Naive B cell (primary cell): ENCODE data around the gene ENOX2. TPM values are rescaled to one million over a fixed set of nuclear protein-coding genes. Genes with fewer than 3 reads are reported as not detected.

ENCODE experiments used
- ATAC-seq, 2 donors: fragments of 150-1000 bp; cut with Tn5 transposase; 2 replicates each; pipeline ENCODE4 v1.10.0; 2021; ENCODE audit warnings: low read depth in 2 of 2, mild to moderate bottlenecking in 2 of 2, moderate library complexity in 2 of 2
- DNase-seq: peaks from one replicate; pipeline ENCODE4 v3.0.0; 2022
- H3K27ac Mint-ChIP-seq, 6 donors: one replicate each; pipeline ENCODE4 v1.8.0; 2020 to 2022; ENCODE audit warnings: mild to moderate bottlenecking in 6 of 6, mixed read lengths in 6 of 6, moderate library complexity in 5 of 6, inconsistent platforms in 2 of 6
- H3K27me3 Mint-ChIP-seq, 3 donors: one replicate each; pipeline ENCODE4 v1.8.0; 2021 to 2022; ENCODE audit warnings: mixed read lengths in 3 of 3, mild to moderate bottlenecking in 1 of 3
- H3K36me3 Mint-ChIP-seq, 2 donors: one replicate each; pipeline ENCODE4 v1.8.0; 2020 to 2022; ENCODE audit warnings: mixed read lengths in 2 of 2, inconsistent platforms in 1 of 2, mild to moderate bottlenecking in 1 of 2
- H3K4me1 Mint-ChIP-seq, 3 donors: one replicate each; pipeline ENCODE4 v1.8.0; 2020 to 2022; ENCODE audit warnings: mixed read lengths in 3 of 3, inconsistent platforms in 1 of 3, mild to moderate bottlenecking in 1 of 3, moderate library complexity in 1 of 3
- H3K4me3 Mint-ChIP-seq, 8 donors: one replicate each; pipeline ENCODE4 v1.8.0; 2020 to 2022; ENCODE audit warnings: mild to moderate bottlenecking in 8 of 8, mixed read lengths in 8 of 8, moderate library complexity in 8 of 8, inconsistent platforms in 2 of 8
- H3K9me3 Mint-ChIP-seq, 7 donors: one replicate each; pipeline ENCODE4 v1.8.0; 2020 to 2022; ENCODE audit warnings: mixed read lengths in 7 of 7, mild to moderate bottlenecking in 5 of 7, inconsistent platforms in 2 of 7, moderate library complexity in 1 of 7
- polyA plus RNA-seq, 6 donors: library from polyadenylated mRNA; unstranded; fragments of 300-500 nt; fragmentation: Illumina TruSeq; gene quantifications; one replicate each; pipeline ENCODE4 v1.2.3, GENCODE V29; 2021; ENCODE audit warnings: low read depth in 6 of 6

The ENOX2 gene
- polyA plus RNA-seq, 6 donors from 2014 or later, result 17.2 to 32.6 (median 25.2) TPM

DNA sequence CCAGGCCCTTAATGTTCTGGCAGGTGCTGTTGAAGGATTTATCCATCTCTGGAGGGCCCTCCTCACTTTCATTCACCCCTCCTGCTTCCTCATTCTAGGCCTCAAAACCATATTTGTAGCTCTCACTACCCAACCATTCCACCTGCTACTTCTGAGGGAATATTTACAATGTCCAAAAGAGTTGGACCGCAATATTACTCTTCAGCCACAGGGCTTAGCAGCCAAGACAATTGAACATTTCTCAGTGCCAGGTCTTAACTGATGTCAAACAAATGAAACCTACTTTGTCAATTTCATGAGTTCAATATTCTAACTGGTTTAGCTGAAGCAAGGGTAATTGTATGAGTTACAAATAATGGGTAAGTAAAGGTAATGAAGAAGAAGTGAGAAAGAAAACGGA lies 113.2 kb downstream of the ENOX2 start:
- no peak for ATAC-seq
- no peaks in the 10 kb centered on the region for H3K27me3 Mint-ChIP-seq
- peak overlapping the region in 1 of 6 donors; percentile 28 for H3K27ac Mint-ChIP-seq
- H3K9me3 Mint-ChIP-seq, result peaks cover 0 to 5% (median 0%) of the 10 kb centered on the region in 7 donors
- H3K4me1 Mint-ChIP-seq, result no peaks in the 10 kb centered on the region
- H3K36me3 Mint-ChIP-seq, result peaks cover 0 to 3% of the 10 kb centered on the region in 2 donors
- DNase-seq, result no peak
- H3K4me3 Mint-ChIP-seq, result no peak overlapping the region

DNA sequence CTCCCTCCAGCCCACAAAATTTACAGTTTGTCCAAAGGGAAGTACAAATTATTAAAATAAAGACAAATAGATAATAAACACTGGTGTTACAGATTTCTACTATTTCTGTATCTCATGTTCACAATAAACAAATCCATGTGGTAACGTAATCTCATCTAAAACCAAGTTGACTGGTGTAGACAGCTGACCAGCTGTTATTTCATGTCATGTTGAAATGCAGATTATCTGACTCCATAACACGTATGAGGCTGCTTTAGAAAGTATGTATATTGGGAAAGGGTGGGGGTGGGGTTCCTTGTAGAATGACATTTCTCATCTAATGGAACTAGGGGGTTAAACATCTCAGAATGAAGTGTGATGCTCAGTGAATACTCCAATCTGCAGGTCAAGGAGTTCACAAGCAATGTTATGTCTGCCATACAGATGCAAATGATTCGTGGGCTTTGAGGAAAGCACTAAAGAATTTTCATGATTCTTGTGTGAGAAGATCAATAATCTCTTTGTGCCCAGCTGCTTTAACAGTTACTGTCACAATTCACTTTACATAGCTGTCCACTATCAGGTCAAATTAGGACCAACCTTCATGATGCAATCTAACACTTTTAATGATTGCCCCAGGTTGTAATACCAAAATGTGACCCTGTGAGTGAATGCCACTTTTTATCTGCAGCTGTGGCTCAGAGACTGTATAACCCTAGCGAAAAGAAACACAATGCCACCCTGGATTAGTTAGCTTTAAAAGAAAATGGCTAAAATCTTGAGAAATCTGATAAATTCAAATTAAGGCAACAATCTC lies 114.0 kb downstream of the ENOX2 start:
- ATAC-seq, result no peak
- Mint-ChIP-seq H3K4me1 (no peaks in the 10 kb centered on the region), H3K27ac (no peak overlapping the region)

GRCh38 chrX:130786030-130786429 lies 117.0 kb downstream of the ENOX2 start:
- DNase-seq (no peak), ATAC-seq (no peak)
- Mint-ChIP-seq H3K9me3 (no peaks in the 10 kb centered on the region), H3K27me3 (no peaks in the 10 kb centered on the region), H3K36me3 (peaks cover 0 to 3% of the 10 kb centered on the region in 2 donors), H3K27ac (no peak overlapping the region), H3K4me3 (no peak overlapping the region), H3K4me1 (no peaks in the 10 kb centered on the region)

More for the DNA sequence above, 114.0 kb downstream of the ENOX2 start:
- DNase-seq, result no peak
- Mint-ChIP-seq H3K27me3 (no peaks in the 10 kb centered on the region), H3K9me3 (peaks cover 0 to 5% (median 0%) of the 10 kb centered on the region in 7 donors), H3K36me3 (peaks cover 0 to 3% of the 10 kb centered on the region in 2 donors), H3K4me3 (no peak overlapping the region)

DNA sequence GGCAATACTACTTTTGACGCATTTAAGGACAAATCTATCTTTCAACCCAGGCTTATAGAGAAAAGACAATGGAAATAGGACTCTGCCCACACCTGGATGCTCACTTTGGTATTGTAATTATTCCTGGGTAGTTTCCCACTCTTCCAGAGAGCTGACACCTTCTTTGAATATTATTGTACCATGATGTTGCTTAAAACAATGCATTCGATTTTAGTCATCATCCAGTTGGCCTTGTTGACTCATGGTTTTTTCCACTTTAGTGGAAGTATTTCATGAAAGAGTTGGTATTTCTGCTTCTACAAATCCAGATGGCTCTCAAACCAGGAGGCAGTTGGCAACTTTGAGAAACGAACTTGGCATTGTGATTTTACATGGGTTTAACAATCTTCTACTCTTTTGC lies 124.2 kb downstream of the ENOX2 start:
- DNase-seq (no peak), ATAC-seq (no peak)
- no peaks in the 10 kb centered on the region for H3K4me1 Mint-ChIP-seq
- H3K9me3 Mint-ChIP-seq, result peaks cover 0 to 1% (median 0%) of the 10 kb centered on the region in 7 donors
- H3K36me3 Mint-ChIP-seq, result peaks cover 0 to 8% of the 10 kb centered on the region in 2 donors
- no peaks in the 10 kb centered on the region for H3K27me3 Mint-ChIP-seq
- no peak overlapping the region for H3K27ac Mint-ChIP-seq
- H3K4me3 Mint-ChIP-seq, result no peak overlapping the region

DNA sequence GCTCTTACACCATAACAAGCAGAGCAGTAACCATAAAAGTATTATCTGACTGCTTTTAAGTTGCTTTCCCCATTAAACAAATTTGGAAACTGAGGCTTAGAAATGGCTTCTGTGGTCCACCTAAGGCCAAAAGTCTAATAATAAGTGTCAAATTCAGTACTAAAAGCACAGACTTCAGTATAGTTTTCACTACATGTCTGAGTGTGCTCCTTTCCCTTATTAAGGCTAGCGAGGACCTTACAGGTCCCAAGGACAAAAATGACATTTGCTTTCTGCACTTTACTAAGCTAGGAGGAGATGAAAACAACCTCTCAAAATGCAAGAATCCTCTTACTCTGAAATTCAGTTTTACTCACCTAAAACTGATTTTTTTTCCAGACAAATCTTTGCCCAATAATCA lies 127.2 kb downstream of the ENOX2 start:
- Mint-ChIP-seq H3K9me3 (peaks cover 0 to 1% (median 0%) of the 10 kb centered on the region in 7 donors), H3K27me3 (no peaks in the 10 kb centered on the region), H3K4me1 (no peaks in the 10 kb centered on the region), H3K36me3 (peaks cover 0 to 8% of the 10 kb centered on the region in 2 donors), H3K4me3 (no peak overlapping the region), H3K27ac (no peak overlapping the region)
- no peak for DNase-seq
- ATAC-seq, result no peak

DNA sequence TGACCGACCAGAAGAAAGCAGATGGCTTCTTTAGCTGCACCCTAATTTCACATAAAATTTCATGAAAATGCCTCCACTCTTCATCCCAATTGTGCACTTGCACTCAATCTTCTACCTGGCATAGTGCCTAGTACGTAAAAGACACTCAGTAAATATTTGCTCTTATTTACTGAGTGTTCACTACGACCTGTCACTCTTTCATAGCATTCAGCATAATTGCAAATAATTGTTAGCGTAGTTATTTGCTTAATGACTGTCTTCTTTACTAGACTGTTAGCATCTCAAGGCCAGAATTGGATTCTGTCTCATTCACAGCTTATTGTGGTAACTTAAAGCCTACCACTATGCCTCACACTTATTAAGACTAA lies 130.2 kb downstream of the ENOX2 start:
- Mint-ChIP-seq H3K4me3 (no peak overlapping the region), H3K36me3 (peaks cover 2 to 3% of the 10 kb centered on the region in 2 donors), H3K9me3 (no peaks in the 10 kb centered on the region), H3K4me1 (no peaks in the 10 kb centered on the region), H3K27ac (no peak overlapping the region), H3K27me3 (no peaks in the 10 kb centered on the region)
- ATAC-seq (no peak), DNase-seq (no peak)

DNA sequence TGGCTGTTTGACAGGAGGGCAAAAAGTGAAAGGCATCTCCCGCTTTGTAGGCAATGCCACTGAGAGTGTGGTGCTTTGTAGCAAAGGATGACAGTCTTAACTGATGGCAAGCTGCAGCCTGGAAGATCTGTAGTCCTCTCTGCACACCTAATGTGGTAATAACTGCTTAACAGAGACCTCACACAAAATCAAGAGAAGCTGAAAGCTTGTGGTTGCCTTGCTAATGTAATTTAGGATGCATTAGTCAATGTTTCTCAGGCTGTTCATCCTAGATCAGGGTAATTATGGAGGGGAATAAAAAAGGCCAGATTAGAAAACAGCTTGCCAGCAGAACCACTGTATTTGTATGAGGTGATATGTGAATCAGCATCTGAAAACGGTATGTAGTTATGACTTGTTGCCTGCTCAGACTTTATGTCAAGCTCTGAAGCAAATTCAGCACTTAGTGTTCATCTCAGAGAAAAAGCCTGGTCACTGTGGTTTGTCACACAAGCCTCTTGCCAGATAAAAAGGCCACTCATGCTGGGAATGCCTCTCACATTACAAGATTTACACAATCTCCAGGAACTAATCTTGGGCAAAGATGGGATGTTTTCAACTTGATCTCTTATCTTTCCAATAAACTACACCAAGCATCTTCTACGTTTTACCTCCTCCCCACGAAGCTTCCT lies 130.8 kb downstream of the ENOX2 start:
- Mint-ChIP-seq H3K27ac (peak overlapping the region in 1 of 6 donors; percentile 3), H3K9me3 (no peaks in the 10 kb centered on the region), H3K4me3 (no peak overlapping the region), H3K27me3 (no peaks in the 10 kb centered on the region), H3K36me3 (peaks cover 5 to 7% of the 10 kb centered on the region in 2 donors), H3K4me1 (no peaks in the 10 kb centered on the region)
- no peak for DNase-seq
- ATAC-seq, result no peak

- Mint-ChIP-seq H3K27me3 (no peaks in the 10 kb centered on the region), H3K4me1 (no peaks in the 10 kb centered on the region), H3K27ac (no peak overlapping the region), H3K4me3 (no peak overlapping the region), H3K9me3 (no peaks in the 10 kb centered on the region), H3K36me3 (peaks cover 5 to 7% of the 10 kb centered on the region in 2 donors)
- ATAC-seq (no peak), DNase-seq (no peak)
Observed at GRCh38 chrX:130771648-130772047, 131.4 kb downstream of the ENOX2 start.

DNA sequence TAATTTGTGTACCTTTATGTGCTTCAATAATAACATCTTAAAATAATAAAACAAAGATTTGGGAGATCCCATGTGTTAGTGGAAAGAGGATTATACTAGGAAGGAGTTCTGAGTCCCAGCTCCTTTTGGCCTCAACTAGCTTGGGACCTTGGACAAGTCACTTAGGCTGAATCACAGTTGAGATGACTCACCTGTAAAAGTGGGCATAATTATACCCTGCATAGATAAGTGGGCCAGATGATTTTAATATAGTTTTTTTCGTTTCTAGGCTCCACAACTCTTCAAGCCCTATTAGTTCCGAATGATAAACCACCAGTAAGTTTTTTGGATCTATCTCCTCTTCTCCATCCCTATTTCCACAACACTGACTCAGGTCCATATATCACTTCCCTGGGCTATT lies 131.8 kb downstream of the ENOX2 start:
- ATAC-seq (no peak), DNase-seq (no peak)
- Mint-ChIP-seq H3K36me3 (peaks cover 5 to 7% of the 10 kb centered on the region in 2 donors), H3K4me3 (no peak overlapping the region), H3K4me1 (no peaks in the 10 kb centered on the region), H3K9me3 (no peaks in the 10 kb centered on the region), H3K27ac (no peak overlapping the region), H3K27me3 (no peaks in the 10 kb centered on the region)

DNA sequence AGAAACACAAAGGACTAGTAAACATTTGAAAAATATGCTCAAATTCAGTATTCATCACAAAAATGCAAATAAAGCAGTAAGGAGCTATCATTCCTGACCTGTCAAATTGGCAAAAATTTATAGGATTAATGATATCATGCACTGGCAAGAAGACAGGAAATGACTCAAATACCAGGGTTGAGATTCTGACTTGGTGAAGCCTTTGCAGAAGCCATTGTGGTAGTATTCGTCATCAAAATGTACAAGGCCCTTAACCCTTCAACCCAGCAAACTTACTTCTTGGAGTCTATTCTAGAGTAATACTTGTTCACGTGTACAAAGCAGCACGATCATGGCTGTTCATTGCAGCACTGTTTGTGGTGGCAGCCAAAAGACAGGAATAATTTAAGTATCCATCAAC lies 132.4 kb downstream of the ENOX2 start:
- Mint-ChIP-seq H3K4me3 (no peak overlapping the region), H3K9me3 (no peaks in the 10 kb centered on the region), H3K36me3 (peaks cover 5 to 7% of the 10 kb centered on the region in 2 donors), H3K27me3 (no peaks in the 10 kb centered on the region), H3K4me1 (no peaks in the 10 kb centered on the region), H3K27ac (no peak overlapping the region)
- DNase-seq (no peak), ATAC-seq (no peak)

- H3K4me3 Mint-ChIP-seq, result no peak overlapping the region
- no peaks in the 10 kb centered on the region for H3K4me1 Mint-ChIP-seq
- H3K9me3 Mint-ChIP-seq, result no peaks in the 10 kb centered on the region
- peaks cover 5 to 7% of the 10 kb centered on the region in 2 donors for H3K36me3 Mint-ChIP-seq
- ATAC-seq, result no peak
- no peaks in the 10 kb centered on the region for H3K27me3 Mint-ChIP-seq
- no peak for DNase-seq
- no peak overlapping the region for H3K27ac Mint-ChIP-seq
Observed at GRCh38 chrX:130769835-130770234, 133.2 kb downstream of the ENOX2 start.

DNA sequence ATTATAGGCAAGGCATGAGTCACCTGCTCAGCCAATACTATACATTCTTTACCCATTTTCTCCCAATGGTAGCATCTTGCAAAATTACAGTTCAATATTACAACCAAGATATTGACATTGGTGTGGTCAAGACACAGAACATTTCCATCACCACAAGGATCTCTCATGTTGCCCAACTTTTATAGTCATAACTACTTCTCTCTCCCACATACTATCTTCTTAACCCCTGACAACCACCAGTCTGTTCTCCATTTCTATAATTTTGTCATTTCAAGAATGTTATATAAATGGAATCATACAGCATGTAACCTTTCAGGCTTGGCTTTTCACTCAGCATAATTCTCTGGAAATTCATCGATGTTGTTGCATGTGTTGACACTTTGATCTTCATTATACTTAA lies 144.9 kb downstream of the ENOX2 start:
- no peak overlapping the region for H3K4me3 Mint-ChIP-seq

DNA sequence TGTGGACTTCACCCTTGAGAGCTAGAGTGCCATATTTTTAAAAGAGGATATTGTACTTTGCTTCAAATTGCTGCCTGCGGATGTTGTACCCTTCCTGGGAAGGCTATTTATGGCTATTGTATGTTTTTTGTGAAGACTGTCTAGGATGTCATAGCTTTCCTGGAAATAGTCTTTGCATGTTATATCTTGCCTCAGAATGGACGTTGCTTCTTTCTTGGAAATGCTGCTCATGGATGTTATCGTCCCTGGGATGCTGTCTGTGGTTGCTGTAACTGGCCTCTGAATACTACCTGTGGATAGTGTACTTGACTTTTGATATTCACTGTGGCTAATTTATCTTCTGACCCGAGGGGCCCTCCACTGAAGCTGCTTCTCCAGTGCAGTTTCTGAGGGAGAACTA lies 146.8 kb downstream of the ENOX2 start:
- no peaks in the 10 kb centered on the region for H3K4me1 Mint-ChIP-seq
- no peak for ATAC-seq
- DNase-seq, result no peak
- H3K9me3 Mint-ChIP-seq, result peaks cover 0 to 4% (median 0%) of the 10 kb centered on the region in 7 donors
- no peaks in the 10 kb centered on the region for H3K36me3 Mint-ChIP-seq
- H3K27me3 Mint-ChIP-seq, result no peaks in the 10 kb centered on the region
- no peak overlapping the region for H3K4me3 Mint-ChIP-seq
- no peak overlapping the region for H3K27ac Mint-ChIP-seq

More for the DNA sequence above, 144.9 kb downstream of the ENOX2 start:
- Mint-ChIP-seq H3K9me3 (peaks cover 0 to 8% (median 0%) of the 10 kb centered on the region in 7 donors), H3K36me3 (no peaks in the 10 kb centered on the region), H3K27ac (no peak overlapping the region), H3K4me1 (no peaks in the 10 kb centered on the region), H3K27me3 (no peaks in the 10 kb centered on the region)
- ATAC-seq (no peak), DNase-seq (no peak)

DNA sequence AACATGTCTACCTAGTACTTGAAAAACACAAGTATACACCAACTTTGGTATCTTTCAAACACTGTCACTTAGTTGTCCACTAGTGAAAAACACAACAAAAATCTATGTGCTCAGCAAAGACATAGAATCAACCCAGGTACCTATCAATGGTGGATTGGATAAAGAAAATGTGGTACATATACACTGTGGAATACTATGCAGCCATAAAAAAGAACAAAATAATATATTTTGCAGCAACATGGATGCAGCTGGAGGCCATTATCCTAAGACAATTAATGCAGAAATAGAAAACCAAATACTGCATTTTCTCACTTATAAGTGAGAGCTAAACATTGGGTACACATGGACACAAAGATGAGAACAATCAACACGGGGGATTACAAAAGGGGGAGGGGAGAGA lies 148.7 kb downstream of the ENOX2 start:
- DNase-seq (no peak), ATAC-seq (no peak)
- peaks cover 0 to 2% (median 0%) of the 10 kb centered on the region in 7 donors for H3K9me3 Mint-ChIP-seq
- H3K27me3 Mint-ChIP-seq, result no peaks in the 10 kb centered on the region
- H3K4me1 Mint-ChIP-seq, result no peaks in the 10 kb centered on the region
- no peaks in the 10 kb centered on the region for H3K36me3 Mint-ChIP-seq
- H3K27ac Mint-ChIP-seq, result no peak overlapping the region
- H3K4me3 Mint-ChIP-seq, result no peak overlapping the region
